HepG2 (cell line): Measurements from ENCODE around the gene USP32.

Source experiments
- BHLHE40 ChIP-seq: IDR thresholded peaks from 2 replicates; pipeline ENCODE4 v1.6.1; 2011; ENCODE audit warnings: low read length, improper control_type of control experiment
- CENPX ChIP-seq: sonication (generic); formaldehyde crosslinking; IDR thresholded peaks from 2 replicates; pipeline ENCODE4 v1.9.0; 2021; ENCODE audit warnings: mild to moderate bottlenecking, missing genetic modification reagents, moderate library complexity
- HIVEP1 ChIP-seq: sonication (generic); formaldehyde crosslinking; IDR thresholded peaks from 2 replicates; pipeline ENCODE4 v1.4.0; 2020; ENCODE audit warnings: mild to moderate bottlenecking, missing genetic modification reagents
- POLR2G ChIP-seq: fragments of 200-400 bp; formaldehyde crosslinking; IDR thresholded peaks from 2 replicates; pipeline ENCODE4 v1.6.1; 2018; ENCODE audit warnings: mild to moderate bottlenecking, low read depth, low read length, moderate library complexity
- RORA ChIP-seq: sonication (generic); formaldehyde crosslinking; IDR thresholded peaks from 2 replicates; pipeline ENCODE4 v1.5.0; 2020; ENCODE audit warnings: mild to moderate bottlenecking, missing genetic modification reagents, moderate library complexity
- TF ChIP-seq, protein P1 (sequence below): sonication (generic); formaldehyde crosslinking; IDR thresholded peaks from 2 replicates; pipeline ENCODE4 v1.5.0; 2020; ENCODE audit warnings: mild to moderate bottlenecking, missing genetic modification reagents, moderate library complexity
- TF ChIP-seq, protein P2 (sequence below): sonication (generic); formaldehyde crosslinking; IDR thresholded peaks from 2 replicates; pipeline ENCODE4 v1.8.0; 2022; ENCODE audit warnings: mild to moderate bottlenecking, missing genetic modification reagents; ENCODE audit not compliant: insufficient replicate concordance

DNA sequence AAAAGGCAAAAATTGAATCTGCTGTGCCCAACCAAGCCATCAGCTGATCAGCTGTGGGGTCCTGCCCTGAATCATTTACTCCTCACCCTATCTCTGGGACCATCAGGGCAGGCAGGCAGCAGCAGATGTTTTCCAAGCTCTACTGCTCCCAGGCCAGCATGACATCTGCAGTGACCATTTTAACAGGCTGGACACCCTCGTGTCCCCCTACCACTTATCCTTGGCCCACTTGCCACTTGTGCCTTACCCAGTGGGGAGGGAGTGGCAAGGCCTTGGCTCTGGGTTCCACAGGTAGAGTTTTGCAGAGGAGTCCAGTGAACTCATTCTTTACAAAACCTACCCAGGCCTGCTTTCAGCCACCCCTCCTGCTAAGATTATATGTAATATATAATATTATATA lies 254.2 kb downstream of the USP32 start:
- TF ChIP-seq POLR2G (no peak), BHLHE40 (no peak), CENPX (CRISPR knock-in tag) (no peak), HIVEP1 (CRISPR knock-in tag) (no peak), RORA (no peak)
- TF ChIP-seq, protein P1, sequence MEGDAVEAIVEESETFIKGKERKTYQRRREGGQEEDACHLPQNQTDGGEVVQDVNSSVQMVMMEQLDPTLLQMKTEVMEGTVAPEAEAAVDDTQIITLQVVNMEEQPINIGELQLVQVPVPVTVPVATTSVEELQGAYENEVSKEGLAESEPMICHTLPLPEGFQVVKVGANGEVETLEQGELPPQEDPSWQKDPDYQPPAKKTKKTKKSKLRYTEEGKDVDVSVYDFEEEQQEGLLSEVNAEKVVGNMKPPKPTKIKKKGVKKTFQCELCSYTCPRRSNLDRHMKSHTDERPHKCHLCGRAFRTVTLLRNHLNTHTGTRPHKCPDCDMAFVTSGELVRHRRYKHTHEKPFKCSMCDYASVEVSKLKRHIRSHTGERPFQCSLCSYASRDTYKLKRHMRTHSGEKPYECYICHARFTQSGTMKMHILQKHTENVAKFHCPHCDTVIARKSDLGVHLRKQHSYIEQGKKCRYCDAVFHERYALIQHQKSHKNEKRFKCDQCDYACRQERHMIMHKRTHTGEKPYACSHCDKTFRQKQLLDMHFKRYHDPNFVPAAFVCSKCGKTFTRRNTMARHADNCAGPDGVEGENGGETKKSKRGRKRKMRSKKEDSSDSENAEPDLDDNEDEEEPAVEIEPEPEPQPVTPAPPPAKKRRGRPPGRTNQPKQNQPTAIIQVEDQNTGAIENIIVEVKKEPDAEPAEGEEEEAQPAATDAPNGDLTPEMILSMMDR = no peak
- TF ChIP-seq, protein P2, sequence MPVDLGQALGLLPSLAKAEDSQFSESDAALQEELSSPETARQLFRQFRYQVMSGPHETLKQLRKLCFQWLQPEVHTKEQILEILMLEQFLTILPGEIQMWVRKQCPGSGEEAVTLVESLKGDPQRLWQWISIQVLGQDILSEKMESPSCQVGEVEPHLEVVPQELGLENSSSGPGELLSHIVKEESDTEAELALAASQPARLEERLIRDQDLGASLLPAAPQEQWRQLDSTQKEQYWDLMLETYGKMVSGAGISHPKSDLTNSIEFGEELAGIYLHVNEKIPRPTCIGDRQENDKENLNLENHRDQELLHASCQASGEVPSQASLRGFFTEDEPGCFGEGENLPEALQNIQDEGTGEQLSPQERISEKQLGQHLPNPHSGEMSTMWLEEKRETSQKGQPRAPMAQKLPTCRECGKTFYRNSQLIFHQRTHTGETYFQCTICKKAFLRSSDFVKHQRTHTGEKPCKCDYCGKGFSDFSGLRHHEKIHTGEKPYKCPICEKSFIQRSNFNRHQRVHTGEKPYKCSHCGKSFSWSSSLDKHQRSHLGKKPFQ (CRISPR knock-in tag) = no peak
